ENCODE results near the gene DACT1.

DACT1 gene

DNA sequence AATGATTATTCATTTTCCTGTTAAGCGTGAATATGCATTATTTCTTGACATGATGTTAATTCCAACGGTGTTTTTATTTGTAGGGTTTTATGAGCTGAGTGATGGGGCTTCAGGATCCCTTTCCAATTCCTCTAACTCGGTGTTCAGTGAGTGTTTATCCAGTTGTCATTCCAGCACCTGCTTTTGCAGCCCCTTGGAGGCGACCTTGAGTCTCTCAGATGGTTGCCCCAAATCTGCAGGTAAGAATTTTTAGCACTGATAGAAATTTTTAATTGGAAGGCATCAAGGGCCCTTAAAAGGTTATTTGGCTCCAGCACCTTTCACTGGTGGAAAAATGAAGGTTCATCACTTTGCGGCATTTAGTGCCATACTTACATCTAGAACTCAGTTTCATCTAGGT lies 3.7 kb downstream of the DACT1 start:
- no peak overlapping the region for H3K4me3 ChIP-seq (ENCODE audit: low read length)
- no peak for TF ChIP-seq ZNF274 (IDR thresholded peaks at IDR 0.05; ENCODE audit: low read depth, low read length)

DNA sequence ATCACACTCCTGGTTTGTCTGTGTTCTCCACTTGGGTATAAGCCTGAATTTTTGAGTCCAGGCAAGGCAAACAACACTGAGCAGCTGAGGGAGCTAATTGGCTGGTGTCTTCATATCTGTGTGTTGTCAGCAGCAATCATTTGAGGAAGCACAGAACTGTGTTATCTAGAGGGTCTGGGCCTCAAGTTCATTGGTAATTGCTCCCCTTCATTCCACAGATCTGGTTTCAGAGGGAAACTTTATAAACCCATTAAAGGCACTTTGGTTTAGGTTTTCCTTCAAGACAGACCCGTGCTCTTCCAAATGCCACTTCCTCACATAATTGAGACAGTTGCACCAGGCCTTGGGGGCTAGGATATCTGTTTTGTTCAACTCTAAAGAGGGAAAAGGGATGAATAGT lies 5.6 kb downstream of the DACT1 start:
- TF ChIP-seq ZNF274 (IDR thresholded peaks at IDR 0.05; ENCODE audit: low read depth, low read length), result no peak

DNA sequence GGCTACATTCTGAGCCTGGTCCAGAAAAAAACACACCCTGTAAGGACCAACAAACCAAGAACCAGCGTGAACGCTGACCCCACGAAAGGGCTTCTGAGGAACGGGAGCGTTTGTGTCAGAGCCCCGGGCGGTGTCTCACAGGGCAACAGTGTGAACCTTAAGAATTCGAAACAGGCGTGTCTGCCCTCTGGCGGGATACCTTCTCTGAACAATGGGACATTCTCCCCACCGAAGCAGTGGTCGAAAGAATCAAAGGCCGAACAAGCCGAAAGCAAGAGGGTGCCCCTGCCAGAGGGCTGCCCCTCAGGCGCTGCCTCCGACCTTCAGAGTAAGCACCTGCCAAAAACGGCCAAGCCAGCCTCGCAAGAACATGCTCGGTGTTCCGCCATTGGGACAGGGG lies 7.9 kb downstream of the DACT1 start:
- no peak overlapping the region for H3K4me3 ChIP-seq (ENCODE audit: low read length)
- no peak for TF ChIP-seq ZNF274 (IDR thresholded peaks at IDR 0.05; ENCODE audit: low read depth, low read length)

More for the DNA sequence above, 5.6 kb downstream of the DACT1 start:
- no peak overlapping the region for H3K4me3 ChIP-seq (ENCODE audit: low read length)

DNA sequence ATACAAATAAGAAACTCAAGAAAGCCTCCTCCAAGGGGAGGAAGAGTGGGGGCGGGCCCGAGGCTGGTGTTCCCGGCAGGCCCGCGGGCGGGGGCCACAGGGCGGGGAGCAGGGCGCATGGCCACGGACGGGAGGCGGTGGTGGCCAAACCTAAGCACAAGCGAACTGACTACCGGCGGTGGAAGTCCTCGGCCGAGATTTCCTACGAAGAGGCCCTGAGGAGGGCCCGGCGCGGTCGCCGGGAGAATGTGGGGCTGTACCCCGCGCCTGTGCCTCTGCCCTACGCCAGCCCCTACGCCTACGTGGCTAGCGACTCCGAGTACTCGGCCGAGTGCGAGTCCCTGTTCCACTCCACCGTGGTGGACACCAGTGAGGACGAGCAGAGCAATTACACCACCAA lies 8.7 kb downstream of the DACT1 start:
- no peak overlapping the region for H3K4me3 ChIP-seq (ENCODE audit: low read length)
- no peak for TF ChIP-seq ZNF274 (IDR thresholded peaks at IDR 0.05; ENCODE audit: low read depth, low read length)

DNA sequence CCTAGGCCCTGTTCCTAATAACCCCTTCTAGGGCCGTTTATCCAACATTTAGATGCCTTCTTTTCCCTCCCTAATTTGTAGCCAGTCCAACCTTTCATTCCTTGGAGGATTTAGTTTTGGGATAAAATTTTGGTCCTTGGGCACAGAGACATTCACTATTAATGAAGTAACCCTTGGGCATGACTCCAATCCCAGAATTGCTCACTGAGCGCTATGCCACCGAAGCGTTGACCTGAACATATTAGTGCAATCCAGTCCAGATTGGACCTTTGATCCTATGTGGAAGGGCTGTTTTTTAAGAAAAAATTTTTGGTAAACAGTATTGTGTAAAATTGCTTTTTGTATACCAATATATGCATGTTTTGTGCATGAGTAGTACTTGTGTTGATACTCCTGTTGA lies 10.0 kb downstream of the DACT1 start:
- no peak overlapping the region for H3K4me3 ChIP-seq (ENCODE audit: low read length)
- no peak for TF ChIP-seq ZNF274 (IDR thresholded peaks at IDR 0.05; ENCODE audit: low read depth, low read length)

DNA sequence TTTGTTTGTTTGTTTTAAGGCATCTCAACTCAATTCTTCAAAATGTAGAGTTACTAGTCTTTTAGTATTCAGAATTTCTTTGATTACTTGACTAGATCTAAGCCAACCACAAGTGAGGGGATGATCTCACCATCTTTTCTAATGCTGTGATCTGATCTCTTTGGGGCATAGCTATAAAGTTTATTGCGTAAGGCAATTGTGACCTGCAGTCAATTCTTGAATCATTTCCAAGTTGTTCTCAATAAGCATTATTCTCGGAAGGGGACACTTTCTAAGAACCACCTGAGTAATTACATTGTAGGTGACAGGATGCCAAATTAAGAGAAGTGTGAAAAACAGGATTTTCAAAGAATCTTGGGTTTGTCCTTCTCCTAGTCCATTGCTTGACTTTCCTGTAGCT lies 13.1 kb downstream of the DACT1 start:
- H3K4me3 ChIP-seq (ENCODE audit: low read length), result no peak overlapping the region
- TF ChIP-seq ZNF274 (IDR thresholded peaks at IDR 0.05; ENCODE audit: low read depth, low read length), result no peak

GRCh38 chr14:58656671-58657411 lies 19.1 kb downstream of the DACT1 start:
- no peak for TF ChIP-seq ZNF274 (IDR thresholded peaks at IDR 0.05; ENCODE audit: low read depth, low read length)
- no peak overlapping the region for H3K4me3 ChIP-seq (ENCODE audit: low read length)

DNA sequence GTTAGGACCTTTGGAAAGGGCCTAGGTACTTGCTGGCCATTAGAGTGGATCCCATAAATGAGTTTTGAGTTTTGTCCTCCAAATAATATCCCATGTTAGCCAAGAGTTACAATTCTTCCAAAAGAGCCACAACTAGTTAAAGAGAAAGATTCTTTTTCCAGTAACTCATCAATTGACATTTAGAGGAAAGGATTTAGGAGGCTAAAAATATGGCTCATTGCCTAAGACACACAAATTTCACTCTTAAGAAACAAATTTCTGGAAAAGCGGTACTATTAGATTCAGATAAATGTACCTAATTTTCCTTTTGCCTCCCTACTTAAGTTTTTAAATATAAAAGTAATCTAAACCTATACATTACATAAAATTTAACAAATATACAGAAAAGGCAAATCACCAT lies 21.3 kb downstream of the DACT1 start:
- TF ChIP-seq ZNF274 (IDR thresholded peaks at IDR 0.05; ENCODE audit: low read depth, low read length), result no peak
- H3K4me3 ChIP-seq (ENCODE audit: low read length), result no peak overlapping the region

GRCh38 chr14:58659846-58660245 lies 22.1 kb downstream of the DACT1 start:
- no peak overlapping the region for H3K4me3 ChIP-seq (ENCODE audit: low read length)
- no peak for TF ChIP-seq ZNF274 (IDR thresholded peaks at IDR 0.05; ENCODE audit: low read depth, low read length)

- no peak for TF ChIP-seq ZNF274 (IDR thresholded peaks at IDR 0.05; ENCODE audit: low read depth, low read length)
- no peak overlapping the region for H3K4me3 ChIP-seq (ENCODE audit: low read length)
Measured at GRCh38 chr14:58660407-58660806, 22.6 kb downstream of the DACT1 start.

DNA sequence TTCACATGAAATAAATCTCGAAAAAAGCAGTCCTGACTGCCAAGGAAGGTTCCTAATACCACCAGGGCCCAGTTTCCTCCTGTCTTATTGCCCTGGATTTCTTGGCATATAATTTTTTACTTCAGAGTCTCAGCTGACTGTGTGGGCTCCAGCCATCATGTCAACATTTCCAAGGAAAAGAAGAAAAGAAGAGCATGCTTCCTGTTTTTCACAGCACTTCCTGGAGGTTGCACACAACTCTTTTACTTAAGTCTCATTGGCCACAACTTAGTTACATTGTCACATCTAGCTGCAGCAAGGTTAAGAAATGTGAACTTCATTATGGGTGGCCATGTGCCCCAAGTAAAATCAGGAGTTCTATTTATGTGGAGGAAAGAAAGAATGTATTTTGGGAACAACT lies 24.3 kb downstream of the DACT1 start:
- no peak for TF ChIP-seq ZNF274 (IDR thresholded peaks at IDR 0.05; ENCODE audit: low read depth, low read length)
- no peak overlapping the region for H3K4me3 ChIP-seq (ENCODE audit: low read length)

GRCh38 chr14:58662759-58663158 lies 25.0 kb downstream of the DACT1 start:
- TF ChIP-seq ZNF274 (IDR thresholded peaks at IDR 0.05; ENCODE audit: low read depth, low read length), result no peak
- H3K4me3 ChIP-seq (ENCODE audit: low read length), result no peak overlapping the region

GRCh38 chr14:58663494-58664111 lies 25.8 kb downstream of the DACT1 start:
- no peak for TF ChIP-seq ZNF274 (IDR thresholded peaks at IDR 0.05; ENCODE audit: low read depth, low read length)

DNA sequence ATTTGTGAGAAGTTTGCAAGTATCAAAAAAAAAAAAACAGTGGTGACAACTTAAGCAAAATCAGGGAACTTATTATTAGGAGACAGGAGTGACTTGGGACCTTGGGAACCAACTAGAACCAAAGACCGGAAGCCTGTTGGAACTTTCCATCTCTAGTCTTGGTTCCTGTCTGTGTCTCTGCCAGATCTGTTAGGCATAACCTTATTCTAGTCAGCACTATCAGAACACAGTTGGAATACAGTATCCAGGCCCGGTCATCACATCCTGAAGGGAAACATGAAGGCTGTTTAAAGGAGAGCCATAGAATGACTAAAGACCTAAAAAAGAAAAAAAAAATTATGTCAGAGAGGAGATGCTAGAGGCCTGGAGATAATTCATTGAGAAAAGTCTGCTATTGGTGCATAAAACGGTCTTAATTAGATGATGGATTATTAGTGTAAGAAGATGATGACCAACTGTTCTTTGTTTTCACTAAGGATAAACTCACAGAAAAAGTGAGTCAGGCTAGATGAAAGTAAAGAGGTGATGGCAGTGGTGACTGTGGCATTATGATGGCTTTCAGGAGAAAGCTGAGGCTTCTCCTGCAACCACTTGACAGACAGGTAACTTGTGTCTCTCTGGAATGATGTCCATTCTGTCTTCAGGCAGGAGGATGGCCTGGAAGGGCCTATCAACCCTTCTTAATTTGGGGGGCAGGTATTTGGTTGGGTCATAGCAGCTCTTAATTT lies 28.2 kb downstream of the DACT1 start:
- H3K4me3 ChIP-seq (ENCODE audit: low read length), result no peak overlapping the region

More at GRCh38 chr14:58663494-58664111, 25.8 kb downstream of the DACT1 start:
- H3K4me3 ChIP-seq (ENCODE audit: low read length), result no peak overlapping the region

DNA sequence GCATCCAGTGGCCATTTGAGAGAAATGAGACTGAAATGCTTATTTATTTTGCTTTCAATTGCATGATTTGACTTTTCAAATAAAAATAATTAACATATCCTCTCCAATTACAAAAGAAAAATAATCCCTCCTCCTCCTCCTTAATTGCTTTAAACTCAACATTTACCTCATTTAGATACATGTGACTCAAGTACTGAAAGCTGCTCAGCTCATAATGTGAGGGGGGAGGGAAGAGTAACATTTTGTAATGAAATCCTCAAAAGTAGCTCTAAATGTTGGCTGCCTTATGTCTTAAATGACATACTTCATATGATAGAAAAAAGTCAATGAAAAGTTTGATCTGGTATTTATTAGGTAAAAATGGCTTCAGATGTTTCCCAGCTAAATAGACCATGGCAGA lies 29.0 kb downstream of the DACT1 start:
- no peak overlapping the region for H3K4me3 ChIP-seq (ENCODE audit: low read length)
- TF ChIP-seq ZNF274 (IDR thresholded peaks at IDR 0.05; ENCODE audit: low read depth, low read length), result no peak

More for the DNA sequence above, 28.2 kb downstream of the DACT1 start:
- TF ChIP-seq ZNF274 (IDR thresholded peaks at IDR 0.05; ENCODE audit: low read depth, low read length), result no peak

All from GM08714 (cell line).